ENCODE measurements around the gene C4A. TPM values are rescaled to one million over a fixed set of nuclear protein-coding genes. Genes with fewer than 3 reads are reported as not detected.
"Not testable (repeated sequence)": the region's sequence is repeated elsewhere in the genome, so short reads cannot be mapped to it uniquely, and the experiment has no call there.

The C4A gene
- total and polyA plus RNA-seq, 2 of the 8 experiments (the other 6 are each of a cell fraction or from before 2014, with no cell fraction given) = 0.62 to 2.4 TPM

GRCh38 chr6:31976065-31976464, 5.8 kb upstream of the C4A start:
- FAIRE-seq; H2BK20ac ChIP-seq (ENCODE audit: low read length); H2BK120ac ChIP-seq (replicated peaks; ENCODE audit: low read depth, low read length); H4K91ac ChIP-seq (replicated peaks; ENCODE audit: insufficient read length, low read length); H3K27ac ChIP-seq (ENCODE audit: low read depth, low read length); H4K20me1 ChIP-seq (replicated peaks in 1 of 2; ENCODE audit: control insufficient read depth in 1 of 2, insufficient read depth in 2 of 2, low read length in 2 of 2); H3K9me3 ChIP-seq (ENCODE audit: insufficient read depth in 2 of 2, low read depth in 1 of 2, low read length in 1 of 2); H3K36me3 ChIP-seq (ENCODE audit: control insufficient read depth in 2 of 4, insufficient read depth in 4 of 4, low read length in 3 of 4); H2AFZ ChIP-seq (ENCODE audit: low read length); H4K5ac ChIP-seq (ENCODE audit: insufficient read length, low read depth, low read length); H3K23ac ChIP-seq (ENCODE audit: insufficient read length); H3K4me3 ChIP-seq (ENCODE audit: extremely low read depth in 1 of 4, insufficient read depth in 2 of 4, low read depth in 3 of 4, low read length in 4 of 4); H3K18ac ChIP-seq (ENCODE audit: extremely low read depth, low read length); H3K27me3 ChIP-seq (replicated peaks in 1 of 4; ENCODE audit: control insufficient read depth in 3 of 4, extremely low read depth in 1 of 4, insufficient read depth in 3 of 4, low read length in 3 of 4); CTCF ChIA-PET (ENCODE audit: partially characterized antibody); H4K8ac ChIP-seq (ENCODE audit: extremely low read depth, insufficient read depth, low read length); H3K9ac ChIP-seq (replicated peaks in 1 of 4; ENCODE audit: extremely low read depth in 1 of 4, low read depth in 3 of 4, low read length in 3 of 4); H3K4ac ChIP-seq (replicated peaks; ENCODE audit: insufficient read length, low read depth, low read length); H3K79me1 ChIP-seq (ENCODE audit: low read depth, low read length); H3K4me2 ChIP-seq (ENCODE audit: insufficient read depth in 1 of 2, low read depth in 2 of 2, low read length in 2 of 2); H2BK12ac ChIP-seq (ENCODE audit: low read depth, low read length); H2BK15ac ChIP-seq (ENCODE audit: low read length); DNase-seq (ENCODE audit: low read depth in 1 of 2, low spot score in 2 of 2); H3K56ac ChIP-seq (replicated peaks; ENCODE audit: insufficient read length, low read depth, low read length); H3K14ac ChIP-seq (ENCODE audit: insufficient read length); H2AK5ac ChIP-seq (ENCODE audit: low read depth, low read length); H2BK5ac ChIP-seq (ENCODE audit: low read depth, low read length); H3K4me1 ChIP-seq (replicated peaks in 1 of 4; ENCODE audit: control insufficient read depth in 3 of 4, insufficient read depth in 4 of 4, low read length in 3 of 4): not testable (repeated sequence)
- POLR2A ChIA-PET (ENCODE audit: partially characterized antibody) = interaction anchor here (0.7 to 15.3 kb wide), 2 partner anchors 10 to 21 kb away, joined by 3 to 279 read pairs; partner anchors contain the start of genes NELFE and SKIC2
- peaks cover 0 to 11% of the 10 kb centered on the region in 2 experiments; a peak in 1 of 4 replicates for H3K79me2 ChIP-seq (ENCODE audit: control insufficient read depth in 1 of 2, insufficient read depth in 2 of 2, low read length in 2 of 2)
- WGBS, 2 experiments (ENCODE audit: extremely low coverage in 1 of 2, insufficient coverage in 1 of 2, insufficient read length in 1 of 2, insufficient replicate concordance in 2 of 2, low coverage in 1 of 2, low lambda C conversion rate in 2 of 2, missing lambda C conversion rate in 1 of 2) = 91% methylated on average over 14 of the region's 30 CpGs; no CpG with 5 or more reads in 1 of the 2 experiments
- peaks cover 13% of the 10 kb centered on the region for H3K23me2 ChIP-seq (ENCODE audit: low read depth, low read length)

All from H1 (cell line).